Right ventricle myocardium superior (tissue), 1 donor: ENCODE measurements around the gene OR10J4. TPM values are rescaled to one million over a fixed set of nuclear protein-coding genes. Genes with fewer than 3 reads are reported as not detected.

Experiments used
- ATAC-seq: fragments of 200-7000 bp; cut with Tn5 transposase; one replicate; pipeline ENCODE4 v1.9.1; 2020; ENCODE audit warnings: mild to moderate bottlenecking; ENCODE audit not compliant: poor library complexity
- DNase-seq: peaks from one replicate; pipeline ENCODE4 v3.0.0-alpha.2; 2020
- intact Hi-C: fragments of 100-400 bp; cut with DNase I; formaldehyde crosslinking; loops from one replicate; pipeline ENCODE4 v1.11.2; 2022
- total RNA-seq: library from RNA; stranded (reverse); fragmentation: NEBNext Ultra II Directional; extraction: Animal tissue kit (Norgen Biotek cat#: 25700); gene quantifications from one replicate; pipeline ENCODE4 v1.2.1, GENCODE V29; 2021
- donor health status: DM: no; HTN: yes; CAD: no; lungs with severe emphysema.

The OR10J4 gene
- total RNA-seq, 1 donor from 2014 or later, result not detected

GRCh38 chr1:159473335-159473734 is 41.3 kb downstream of the OR10J4 start:
- intact Hi-C loops, result no loop called here
- no peak for DNase-seq
- ATAC-seq, result no peak

- intact Hi-C loops, result no loop called here
- ATAC-seq (no peak), DNase-seq (no peak)
Observed at GRCh38 chr1:159474926-159475325, 42.9 kb downstream of the OR10J4 start.

Other genes starting within 250 kb of the OR10J4 start
- 8.1 TPM for gene ACKR1, start 227.3 kb upstream of the OR10J4 start, total RNA-seq
- 0.94 TPM for gene FCER1A, start 129.9 kb upstream of the OR10J4 start, total RNA-seq
- gene OR10J1, start 7.5 kb downstream of the OR10J4 start, total RNA-seq, result not detected
- gene OR10J5, start 103.8 kb downstream of the OR10J4 start, total RNA-seq, result not detected
- gene APCS, start 155.6 kb downstream of the OR10J4 start, total RNA-seq, result 0.32 TPM